Ureter (tissue), 1 donor: Measurements from ENCODE around the gene MEN1. TPM values are rescaled to one million over a fixed set of nuclear protein-coding genes. Genes with fewer than 3 reads are reported as not detected.
"Not testable (repeated sequence)": the region's sequence is repeated elsewhere in the genome, so short reads cannot be mapped to it uniquely, and the experiment has no call there.

Source experiments
- DNase-seq: peaks from one replicate; pipeline ENCODE4 v3.0.0-alpha.2; 2020; ENCODE audit warnings: low spot score
- total RNA-seq: library from RNA; stranded (reverse); gene quantifications from one replicate; pipeline ENCODE4 v1.2.4, GENCODE V29; 2023
- donor health status: DM: yes; HTN: yes; CAD: no.

MEN1 gene
- total RNA-seq, 1 donor from 2014 or later = 18.7 TPM

GRCh38 chr11:64845776-64846129 is 35.4 kb upstream of the MEN1 start:
- not testable (repeated sequence) for DNase-seq

GRCh38 chr11:64845129-64845775 is 34.9 kb upstream of the MEN1 start:
- no peak for DNase-seq

GRCh38 chr11:64844330-64845128 is 34.2 kb upstream of the MEN1 start, which contains the start of gene CDC42BPG:
CDC42BPG (minus strand) TSS chr11:64844653; CDS start chr11:64844569, 84 bp downstream.
- peak; percentile 76 for DNase-seq

- no peak for DNase-seq
Observed at GRCh38 chr11:64843686-64844329, 33.5 kb upstream of the MEN1 start.

- peak; percentile 81 for DNase-seq
Observed at GRCh38 chr11:64842851-64843685, 32.7 kb upstream of the MEN1 start.

GRCh38 chr11:64842366-64842759 is 32.0 kb upstream of the MEN1 start:
- no peak for DNase-seq

- no peak for DNase-seq
Observed at GRCh38 chr11:64841592-64842365, 31.4 kb upstream of the MEN1 start.

GRCh38 chr11:64839887-64840782 is 29.8 kb upstream of the MEN1 start:
- DNase-seq = no peak

- no peak for DNase-seq
Observed at GRCh38 chr11:64839335-64839734, 29.0 kb upstream of the MEN1 start.

GRCh38 chr11:64838600-64839334 is 28.4 kb upstream of the MEN1 start:
- DNase-seq = no peak

- no peak for DNase-seq
Observed at GRCh38 chr11:64837887-64838351, 27.6 kb upstream of the MEN1 start.

GRCh38 chr11:64836448-64837072 is 26.2 kb upstream of the MEN1 start:
- no peak for DNase-seq

GRCh38 chr11:64835616-64836447 is 25.5 kb upstream of the MEN1 start:
- DNase-seq = no peak

- DNase-seq = no peak
Observed at GRCh38 chr11:64834723-64835615, 24.6 kb upstream of the MEN1 start.

GRCh38 chr11:64834031-64834722 is 23.8 kb upstream of the MEN1 start:
- DNase-seq = no peak

GRCh38 chr11:64833509-64833908 is 23.2 kb upstream of the MEN1 start:
- no peak for DNase-seq
